ENCODE data around the gene LRRC4C. TPM values are rescaled to one million over a fixed set of nuclear protein-coding genes. Genes with fewer than 3 reads are reported as not detected.

Gene LRRC4C
- total and polyA plus RNA-seq, 2 experiments from 2014 or later = 0.35 to 1.1 TPM

DNA sequence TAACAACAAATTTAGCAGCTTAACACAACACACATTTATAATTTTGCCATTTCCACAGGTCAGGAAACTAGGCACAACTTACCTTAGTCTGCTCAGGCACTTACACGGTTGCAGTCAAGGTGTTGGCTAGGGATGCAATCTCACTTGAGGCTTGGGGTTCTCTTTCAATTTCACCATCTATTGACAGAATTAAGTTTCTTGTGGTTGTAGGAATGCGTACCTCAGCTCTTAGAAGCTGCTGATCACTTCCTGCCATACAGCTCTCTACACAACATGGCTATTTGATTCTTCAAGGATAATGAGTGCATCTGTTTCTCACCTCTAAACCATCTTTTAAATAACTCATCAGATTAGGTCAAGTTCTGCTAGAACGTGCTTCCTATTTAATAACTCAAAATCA lies 968.1 kb downstream of the LRRC4C start:
- Histone ChIP-seq H3K4me1 (ENCODE audit: insufficient read depth) (no peaks in the 10 kb centered on the region), H3F3A (replicated peaks; ENCODE audit: low read depth) (no peaks in the 10 kb centered on the region), H3K4me3 (no peak overlapping the region), H3K79me2 (replicated peaks; ENCODE audit: insufficient read depth) (no peaks in the 10 kb centered on the region), H3K27ac (ENCODE audit: low read depth) (no peak overlapping the region), H3K36me3 (ENCODE audit: insufficient read depth) (no peaks in the 10 kb centered on the region), H3K4me2 (no peak overlapping the region), H4K20me1 (replicated peaks; ENCODE audit: insufficient read depth) (no peaks in the 10 kb centered on the region), H2AFZ (no peak overlapping the region), H3K9me2 (ENCODE audit: insufficient read depth) (no peaks in the 10 kb centered on the region), H3K27me3 (ENCODE audit: insufficient read depth) (no peaks in the 10 kb centered on the region)
- no peaks in the 10 kb centered on the region for H3K9me3 Mint-ChIP-seq
- no peaks in the 10 kb centered on the region for H3K27me3 Mint-ChIP-seq (ENCODE audit: insufficient read depth, low read depth, poor library complexity)
- peaks cover 3% of the 10 kb centered on the region; the same call in 2 of the 3 replicates for H3K4me1 Mint-ChIP-seq
- ATAC-seq = no peak
- no peaks in the 10 kb centered on the region for H3K36me3 Mint-ChIP-seq (ENCODE audit: low read depth)
- H3K27ac Mint-ChIP-seq = no peak overlapping the region
- no peak overlapping the region for H3K4me3 Mint-ChIP-seq
- TF ChIP-seq, protein P1, sequence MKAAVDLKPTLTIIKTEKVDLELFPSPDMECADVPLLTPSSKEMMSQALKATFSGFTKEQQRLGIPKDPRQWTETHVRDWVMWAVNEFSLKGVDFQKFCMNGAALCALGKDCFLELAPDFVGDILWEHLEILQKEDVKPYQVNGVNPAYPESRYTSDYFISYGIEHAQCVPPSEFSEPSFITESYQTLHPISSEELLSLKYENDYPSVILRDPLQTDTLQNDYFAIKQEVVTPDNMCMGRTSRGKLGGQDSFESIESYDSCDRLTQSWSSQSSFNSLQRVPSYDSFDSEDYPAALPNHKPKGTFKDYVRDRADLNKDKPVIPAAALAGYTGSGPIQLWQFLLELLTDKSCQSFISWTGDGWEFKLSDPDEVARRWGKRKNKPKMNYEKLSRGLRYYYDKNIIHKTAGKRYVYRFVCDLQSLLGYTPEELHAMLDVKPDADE (IDR thresholded peaks at IDR 0.05) = no peak
- TF ChIP-seq, protein P2, sequence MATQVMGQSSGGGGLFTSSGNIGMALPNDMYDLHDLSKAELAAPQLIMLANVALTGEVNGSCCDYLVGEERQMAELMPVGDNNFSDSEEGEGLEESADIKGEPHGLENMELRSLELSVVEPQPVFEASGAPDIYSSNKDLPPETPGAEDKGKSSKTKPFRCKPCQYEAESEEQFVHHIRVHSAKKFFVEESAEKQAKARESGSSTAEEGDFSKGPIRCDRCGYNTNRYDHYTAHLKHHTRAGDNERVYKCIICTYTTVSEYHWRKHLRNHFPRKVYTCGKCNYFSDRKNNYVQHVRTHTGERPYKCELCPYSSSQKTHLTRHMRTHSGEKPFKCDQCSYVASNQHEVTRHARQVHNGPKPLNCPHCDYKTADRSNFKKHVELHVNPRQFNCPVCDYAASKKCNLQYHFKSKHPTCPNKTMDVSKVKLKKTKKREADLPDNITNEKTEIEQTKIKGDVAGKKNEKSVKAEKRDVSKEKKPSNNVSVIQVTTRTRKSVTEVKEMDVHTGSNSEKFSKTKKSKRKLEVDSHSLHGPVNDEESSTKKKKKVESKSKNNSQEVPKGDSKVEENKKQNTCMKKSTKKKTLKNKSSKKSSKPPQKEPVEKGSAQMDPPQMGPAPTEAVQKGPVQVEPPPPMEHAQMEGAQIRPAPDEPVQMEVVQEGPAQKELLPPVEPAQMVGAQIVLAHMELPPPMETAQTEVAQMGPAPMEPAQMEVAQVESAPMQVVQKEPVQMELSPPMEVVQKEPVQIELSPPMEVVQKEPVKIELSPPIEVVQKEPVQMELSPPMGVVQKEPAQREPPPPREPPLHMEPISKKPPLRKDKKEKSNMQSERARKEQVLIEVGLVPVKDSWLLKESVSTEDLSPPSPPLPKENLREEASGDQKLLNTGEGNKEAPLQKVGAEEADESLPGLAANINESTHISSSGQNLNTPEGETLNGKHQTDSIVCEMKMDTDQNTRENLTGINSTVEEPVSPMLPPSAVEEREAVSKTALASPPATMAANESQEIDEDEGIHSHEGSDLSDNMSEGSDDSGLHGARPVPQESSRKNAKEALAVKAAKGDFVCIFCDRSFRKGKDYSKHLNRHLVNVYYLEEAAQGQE (IDR thresholded peaks at IDR 0.05; ENCODE audit: unreplicated experiment) = no peak
- TF ChIP-seq STAT1 (IDR thresholded peaks at IDR 0.05; ENCODE audit: unreplicated experiment) = no peak
- no peak for TF ChIP-seq CREB1 (CRISPR knock-in tag; IDR thresholded peaks at IDR 0.05; ENCODE audit: low read depth)
- no peak for TF ChIP-seq ZNF114 (CRISPR knock-in tag; IDR thresholded peaks at IDR 0.05)
- TF ChIP-seq, protein P3, sequence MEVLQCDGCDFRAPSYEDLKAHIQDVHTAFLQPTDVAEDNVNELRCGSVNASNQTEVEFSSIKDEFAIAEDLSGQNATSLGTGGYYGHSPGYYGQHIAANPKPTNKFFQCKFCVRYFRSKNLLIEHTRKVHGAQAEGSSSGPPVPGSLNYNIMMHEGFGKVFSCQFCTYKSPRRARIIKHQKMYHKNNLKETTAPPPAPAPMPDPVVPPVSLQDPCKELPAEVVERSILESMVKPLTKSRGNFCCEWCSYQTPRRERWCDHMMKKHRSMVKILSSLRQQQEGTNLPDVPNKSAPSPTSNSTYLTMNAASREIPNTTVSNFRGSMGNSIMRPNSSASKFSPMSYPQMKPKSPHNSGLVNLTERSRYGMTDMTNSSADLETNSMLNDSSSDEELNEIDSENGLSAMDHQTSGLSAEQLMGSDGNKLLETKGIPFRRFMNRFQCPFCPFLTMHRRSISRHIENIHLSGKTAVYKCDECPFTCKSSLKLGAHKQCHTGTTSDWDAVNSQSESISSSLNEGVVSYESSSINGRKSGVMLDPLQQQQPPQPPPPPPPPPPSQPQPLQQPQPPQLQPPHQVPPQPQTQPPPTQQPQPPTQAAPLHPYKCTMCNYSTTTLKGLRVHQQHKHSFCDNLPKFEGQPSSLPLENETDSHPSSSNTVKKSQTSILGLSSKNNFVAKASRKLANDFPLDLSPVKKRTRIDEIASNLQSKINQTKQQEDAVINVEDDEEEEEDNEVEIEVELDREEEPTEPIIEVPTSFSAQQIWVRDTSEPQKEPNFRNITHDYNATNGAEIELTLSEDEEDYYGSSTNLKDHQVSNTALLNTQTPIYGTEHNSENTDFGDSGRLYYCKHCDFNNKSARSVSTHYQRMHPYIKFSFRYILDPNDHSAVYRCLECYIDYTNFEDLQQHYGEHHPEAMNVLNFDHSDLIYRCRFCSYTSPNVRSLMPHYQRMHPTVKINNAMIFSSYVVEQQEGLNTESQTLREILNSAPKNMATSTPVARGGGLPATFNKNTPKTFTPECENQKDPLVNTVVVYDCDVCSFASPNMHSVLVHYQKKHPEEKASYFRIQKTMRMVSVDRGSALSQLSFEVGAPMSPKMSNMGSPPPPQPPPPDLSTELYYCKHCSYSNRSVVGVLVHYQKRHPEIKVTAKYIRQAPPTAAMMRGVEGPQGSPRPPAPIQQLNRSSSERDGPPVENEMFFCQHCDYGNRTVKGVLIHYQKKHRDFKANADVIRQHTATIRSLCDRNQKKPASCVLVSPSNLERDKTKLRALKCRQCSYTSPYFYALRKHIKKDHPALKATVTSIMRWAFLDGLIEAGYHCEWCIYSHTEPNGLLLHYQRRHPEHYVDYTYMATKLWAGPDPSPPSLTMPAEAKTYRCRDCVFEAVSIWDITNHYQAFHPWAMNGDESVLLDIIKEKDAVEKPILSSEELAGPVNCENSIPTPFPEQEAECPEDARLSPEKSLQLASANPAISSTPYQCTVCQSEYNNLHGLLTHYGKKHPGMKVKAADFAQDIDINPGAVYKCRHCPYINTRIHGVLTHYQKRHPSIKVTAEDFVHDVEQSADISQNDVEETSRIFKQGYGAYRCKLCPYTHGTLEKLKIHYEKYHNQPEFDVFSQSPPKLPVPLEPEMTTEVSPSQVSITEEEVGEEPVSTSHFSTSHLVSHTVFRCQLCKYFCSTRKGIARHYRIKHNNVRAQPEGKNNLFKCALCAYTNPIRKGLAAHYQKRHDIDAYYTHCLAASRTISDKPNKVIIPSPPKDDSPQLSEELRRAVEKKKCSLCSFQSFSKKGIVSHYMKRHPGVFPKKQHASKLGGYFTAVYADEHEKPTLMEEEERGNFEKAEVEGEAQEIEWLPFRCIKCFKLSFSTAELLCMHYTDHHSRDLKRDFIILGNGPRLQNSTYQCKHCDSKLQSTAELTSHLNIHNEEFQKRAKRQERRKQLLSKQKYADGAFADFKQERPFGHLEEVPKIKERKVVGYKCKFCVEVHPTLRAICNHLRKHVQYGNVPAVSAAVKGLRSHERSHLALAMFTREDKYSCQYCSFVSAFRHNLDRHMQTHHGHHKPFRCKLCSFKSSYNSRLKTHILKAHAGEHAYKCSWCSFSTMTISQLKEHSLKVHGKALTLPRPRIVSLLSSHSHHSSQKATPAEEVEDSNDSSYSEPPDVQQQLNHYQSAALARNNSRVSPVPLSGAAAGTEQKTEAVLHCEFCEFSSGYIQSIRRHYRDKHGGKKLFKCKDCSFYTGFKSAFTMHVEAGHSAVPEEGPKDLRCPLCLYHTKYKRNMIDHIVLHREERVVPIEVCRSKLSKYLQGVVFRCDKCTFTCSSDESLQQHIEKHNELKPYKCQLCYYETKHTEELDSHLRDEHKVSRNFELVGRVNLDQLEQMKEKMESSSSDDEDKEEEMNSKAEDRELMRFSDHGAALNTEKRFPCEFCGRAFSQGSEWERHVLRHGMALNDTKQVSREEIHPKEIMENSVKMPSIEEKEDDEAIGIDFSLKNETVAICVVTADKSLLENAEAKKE (CRISPR knock-in tag; IDR thresholded peaks at IDR 0.05) = no peak
- TF ChIP-seq EZH2 (IDR thresholded peaks at IDR 0.05; ENCODE audit: low read depth, unreplicated experiment) = no peak
- TF ChIP-seq EZH2phosphoT487 (IDR thresholded peaks at IDR 0.05; ENCODE audit: unreplicated experiment) = no peak
- TF ChIP-seq NANOG (IDR thresholded peaks at IDR 0.05; ENCODE audit: borderline replicate concordance) = no peak
- TF ChIP-seq, protein P4, sequence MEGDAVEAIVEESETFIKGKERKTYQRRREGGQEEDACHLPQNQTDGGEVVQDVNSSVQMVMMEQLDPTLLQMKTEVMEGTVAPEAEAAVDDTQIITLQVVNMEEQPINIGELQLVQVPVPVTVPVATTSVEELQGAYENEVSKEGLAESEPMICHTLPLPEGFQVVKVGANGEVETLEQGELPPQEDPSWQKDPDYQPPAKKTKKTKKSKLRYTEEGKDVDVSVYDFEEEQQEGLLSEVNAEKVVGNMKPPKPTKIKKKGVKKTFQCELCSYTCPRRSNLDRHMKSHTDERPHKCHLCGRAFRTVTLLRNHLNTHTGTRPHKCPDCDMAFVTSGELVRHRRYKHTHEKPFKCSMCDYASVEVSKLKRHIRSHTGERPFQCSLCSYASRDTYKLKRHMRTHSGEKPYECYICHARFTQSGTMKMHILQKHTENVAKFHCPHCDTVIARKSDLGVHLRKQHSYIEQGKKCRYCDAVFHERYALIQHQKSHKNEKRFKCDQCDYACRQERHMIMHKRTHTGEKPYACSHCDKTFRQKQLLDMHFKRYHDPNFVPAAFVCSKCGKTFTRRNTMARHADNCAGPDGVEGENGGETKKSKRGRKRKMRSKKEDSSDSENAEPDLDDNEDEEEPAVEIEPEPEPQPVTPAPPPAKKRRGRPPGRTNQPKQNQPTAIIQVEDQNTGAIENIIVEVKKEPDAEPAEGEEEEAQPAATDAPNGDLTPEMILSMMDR (conservative IDR thresholded peaks at IDR 0.05; ENCODE audit: low read depth in 2 of 2) = no peak
- TF ChIP-seq POLR2AphosphoS5 (IDR thresholded peaks at IDR 0.05; ENCODE audit: low read depth) = no peak
- no peak for TF ChIP-seq ZNF331 (CRISPR knock-in tag; IDR thresholded peaks at IDR 0.05; ENCODE audit: low read depth)
- TF ChIP-seq JUNB (IDR thresholded peaks at IDR 0.05; ENCODE audit: unreplicated experiment) = no peak
- no peak for DNase-seq (ENCODE audit: low spot score)

Measured in GM23338 (cell line).